Esophagus squamous epithelium (tissue), 5 donors: ENCODE measurements around the gene GRAMD4. TPM values are rescaled to one million over a fixed set of nuclear protein-coding genes. Genes with fewer than 3 reads are reported as not detected.
A peak's percentile ranks its signal among the peaks of the same experiment; 100 is the strongest.

Experiments used
- DNase-seq: peaks from one replicate; lab custom pipeline; 2025; lab: John Stamatoyannopoulos, UW
- H3K27ac ChIP-seq, 4 donors: fragments of 200-600 bp; sonication (generic); one replicate each; pipeline ENCODE4 v1.5.1; 2016 to 2019; ENCODE audit warnings: mild to moderate bottlenecking in 1 of 4
- H3K27me3 ChIP-seq, 4 donors: fragments of 200-600 bp; sonication (generic); 1 replicate in 3 of 4; 2 replicates in 1 of 4; pipeline versions ENCODE4 v1.5.1 to v1.6.0; 2017 to 2021; ENCODE audit warnings: antibody characterized with exemption in 1 of 4
- H3K36me3 ChIP-seq, 3 donors: fragments of 200-600 bp; sonication (generic); one replicate each; pipeline ENCODE4 v1.5.1; 2016 to 2019
- H3K4me1 ChIP-seq, 3 donors: fragments of 200-600 bp; sonication (generic); one replicate each; pipeline ENCODE4 v1.5.1; 2017 to 2019
- H3K4me3 ChIP-seq, 4 donors: fragments of 200-600 bp; sonication (generic); 1 replicate in 3 of 4; 2 replicates in 1 of 4; pipeline ENCODE4 v1.5.1; 2016 to 2019; ENCODE audit warnings: mild to moderate bottlenecking in 2 of 4, moderate library complexity in 1 of 4
- H3K9me3 ChIP-seq, 3 donors: fragments of 200-600 bp; sonication (generic); one replicate each; pipeline ENCODE4 v1.5.1; 2016 to 2019
- CTCF ChIP-seq, 6 experiments: fragments of 450-650 bp in 4 of 6; fragments of 200-600 bp in 2 of 6; sonication (generic) in 2 of 6; IDR thresholded peaks; one replicate each; pipeline ENCODE4 v1.5.1; 2016 to 2019; ENCODE audit warnings: antibody characterized with exemption in 6 of 6, mild to moderate bottlenecking in 4 of 6, moderate library complexity in 4 of 6
- POLR2A ChIP-seq, 4 donors: fragments of 450-650 bp; IDR thresholded peaks; one replicate each; pipeline ENCODE4 v1.6.1; 2017; ENCODE audit warnings: antibody characterized with exemption in 4 of 4, mild to moderate bottlenecking in 4 of 4, moderate library complexity in 3 of 4
- WGBS, 2 donors: methylation state at CpG; one replicate each; pipeline ENCODE4 v1.1.5; 2018; 5-methylcytosine and 5-hydroxymethylcytosine counted together
- intact Hi-C: fragments of 100-400 bp; cut with DNase I; formaldehyde crosslinking; loops from one replicate; pipeline ENCODE4 v1.15.0; 2022
- total RNA-seq, 4 donors: library from RNA; depleted of rRNA; stranded (reverse); fragments of >200 nt; gene quantifications; one replicate each; pipeline ENCODE4 v1.1.0, GENCODE V29; 2016
- donor health status: DM: yes; HTN: yes; CAD: no.

Gene GRAMD4
- total RNA-seq, 4 donors from 2014 or later: 27.0 to 122 (median 33.3) TPM

DNA sequence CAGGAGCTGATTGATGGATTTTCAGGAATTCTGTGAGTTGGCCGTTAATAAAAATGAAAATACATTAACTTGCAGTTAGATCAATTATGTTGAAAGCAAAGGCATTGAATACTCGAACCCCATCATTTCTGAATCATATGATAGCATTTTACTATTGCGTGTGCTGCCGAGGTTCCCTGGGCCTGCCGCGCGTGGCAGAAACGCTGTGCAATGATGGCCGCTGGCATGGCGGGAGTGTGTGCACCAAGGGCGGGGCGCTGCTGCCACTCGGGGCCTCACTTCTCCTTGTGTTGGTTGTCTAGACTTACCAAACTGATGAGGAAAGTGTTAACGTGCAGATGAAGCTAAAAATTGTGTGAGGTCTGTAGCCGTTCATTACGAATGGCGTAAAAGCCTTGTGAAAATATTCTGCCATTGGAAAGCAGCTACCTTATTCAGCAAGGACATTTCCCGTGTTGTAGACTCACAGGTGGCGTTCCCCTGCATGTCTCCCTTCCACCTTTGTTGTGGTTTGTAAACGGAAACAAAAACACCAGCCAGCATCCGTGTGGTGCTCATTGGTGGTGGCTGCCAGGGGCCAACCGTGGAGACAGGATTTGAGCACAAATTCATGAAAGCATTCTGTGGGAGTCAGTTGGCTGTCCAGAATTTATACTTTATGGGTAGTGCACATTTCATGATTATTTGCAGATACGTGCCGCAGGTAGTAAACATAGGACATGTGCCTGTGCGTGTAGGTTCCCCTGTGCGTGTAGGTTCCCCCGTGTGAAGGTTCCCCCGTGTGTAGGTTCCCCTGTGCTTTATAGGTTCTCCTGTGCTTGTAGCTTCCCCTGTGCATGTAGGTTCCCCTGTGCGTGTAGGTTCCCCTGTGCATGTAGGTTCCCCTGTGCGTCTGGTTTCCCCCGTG, 5.9 kb upstream of the GRAMD4 start:
- peaks cover 7 to 65% (median 21%) of the 10 kb centered on the region in 3 donors for H3K4me1 ChIP-seq
- H3K4me3 ChIP-seq: peak overlapping the region in 3 of 4 donors; percentile 22 to 43 (median 24)
- H3K27me3 ChIP-seq: no peaks in the 10 kb centered on the region
- 59 to 66% methylated on average over 17 to 29 of the region's 31 CpGs for WGBS, 2 donors
- no peak for DNase-seq
- peak overlapping the region in 1 of 4 donors; percentile 34 for H3K27ac ChIP-seq
- no peaks in the 10 kb centered on the region for H3K9me3 ChIP-seq
- no peak for TF ChIP-seq POLR2A (IDR thresholded peaks at IDR 0.05)
- no peak for TF ChIP-seq CTCF (IDR thresholded peaks at IDR 0.05)
- intact Hi-C loops: no loop called here
- H3K36me3 ChIP-seq: no peaks in the 10 kb centered on the region

DNA sequence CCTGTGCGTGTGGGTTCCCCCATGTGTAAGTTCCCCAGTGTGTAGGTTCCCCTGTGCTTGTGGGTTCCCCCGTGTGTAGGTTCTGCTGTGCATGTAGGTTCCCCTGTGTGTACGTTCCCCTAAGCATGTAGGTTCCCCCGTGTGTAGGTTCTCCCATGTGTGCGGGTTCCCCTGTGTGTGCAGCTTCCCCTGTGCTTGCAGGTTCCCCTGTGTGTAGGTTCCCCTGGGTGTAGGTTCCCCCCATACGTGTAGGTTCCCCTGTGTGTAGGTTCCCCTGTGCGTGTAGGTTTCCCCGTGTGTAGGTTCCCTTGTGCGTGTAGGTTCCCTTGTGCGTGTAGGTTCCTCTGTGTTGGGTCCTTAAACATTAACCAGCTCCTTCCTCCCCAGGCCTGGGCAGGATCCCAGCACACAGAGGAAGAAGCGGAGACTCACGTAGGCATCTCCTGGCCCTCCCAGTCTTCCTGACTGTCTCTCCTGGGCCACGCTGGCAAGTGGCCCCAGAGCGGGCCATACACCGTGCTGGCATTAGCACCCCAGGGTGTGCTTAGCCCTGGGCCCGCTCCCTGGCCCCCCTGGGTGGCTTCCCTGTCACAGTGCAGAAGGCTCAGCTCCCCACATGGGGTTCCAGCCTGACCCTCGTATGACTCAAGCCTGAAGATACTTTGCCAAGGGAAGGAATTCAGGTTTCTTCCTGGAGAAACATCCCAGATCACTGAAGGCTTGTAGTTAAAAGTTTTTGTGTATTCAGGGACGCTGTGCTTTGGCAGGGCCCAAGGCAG, 2.8 kb upstream of the GRAMD4 start:
- peak overlapping the region in 1 of 4 donors; percentile 43 for H3K27ac ChIP-seq
- no peak for DNase-seq
- H3K27me3 ChIP-seq: no peaks in the 10 kb centered on the region
- intact Hi-C loops: no loop called here
- H3K4me1 ChIP-seq: peaks cover 17 to 77% (median 36%) of the 10 kb centered on the region in 3 donors
- 64 to 83% methylated on average over 4 to 5 of the region's 18 CpGs for WGBS, 2 donors
- no peaks in the 10 kb centered on the region for H3K9me3 ChIP-seq
- H3K4me3 ChIP-seq: no peak overlapping the region
- TF ChIP-seq POLR2A (IDR thresholded peaks at IDR 0.05) (no peak), CTCF (IDR thresholded peaks at IDR 0.05) (no peak)
- H3K36me3 ChIP-seq: no peaks in the 10 kb centered on the region

- no peaks in the 10 kb centered on the region for H3K36me3 ChIP-seq
- 77 to 82% methylated on average over 17 to 19 of the region's 29 CpGs for WGBS, 2 donors
- no peaks in the 10 kb centered on the region for H3K9me3 ChIP-seq
- H3K27ac ChIP-seq: peak overlapping the region in 2 of 4 donors; percentile 29 to 43
- no peak overlapping the region for H3K4me3 ChIP-seq
- H3K4me1 ChIP-seq: peaks cover 17 to 75% (median 30%) of the 10 kb centered on the region in 3 donors
- TF ChIP-seq CTCF (IDR thresholded peaks at IDR 0.05) (no peak), POLR2A (IDR thresholded peaks at IDR 0.05) (no peak)
- intact Hi-C loops: no loop called here
- no peak for DNase-seq
- no peaks in the 10 kb centered on the region for H3K27me3 ChIP-seq
Observed at GRCh38 chr22:46617986-46618647, 2.1 kb upstream of the GRAMD4 start.

- WGBS, 2 donors: 97% methylated on average over 12 of the region's 19 CpGs; no CpG with 5 or more reads in 1 of the 2 donors
- TF ChIP-seq POLR2A (IDR thresholded peaks at IDR 0.05): no peak
- TF ChIP-seq CTCF (IDR thresholded peaks at IDR 0.05): no peak
- H3K9me3 ChIP-seq: no peaks in the 10 kb centered on the region
- H3K4me1 ChIP-seq: peaks cover 17 to 74% (median 24%) of the 10 kb centered on the region in 3 donors
- intact Hi-C loops: no loop called here
- no peaks in the 10 kb centered on the region for H3K27me3 ChIP-seq
- no peak for DNase-seq
- no peaks in the 10 kb centered on the region for H3K36me3 ChIP-seq
- no peak overlapping the region for H3K4me3 ChIP-seq
- H3K27ac ChIP-seq: peak overlapping the region in 1 of 4 donors; percentile 29
Observed at GRCh38 chr22:46618667-46619066, 1.5 kb upstream of the GRAMD4 start.
